Brain microvascular endothelial cell (primary cell): ENCODE measurements around the gene USP9Y.

Experiments
- DNase-seq: peaks from one replicate; pipeline ENCODE4 v3.0.0-alpha.2; 2020
- H3K27ac ChIP-seq: fragments of 250-450 bp; sonication (Bioruptor Pico); 2 replicates; pipeline ENCODE4 v1.5.1; 2020; ENCODE audit warnings: mild to moderate bottlenecking, moderate library complexity
- H3K27me3 ChIP-seq: fragments of 250-450 bp; sonication (Bioruptor Pico); replicated peaks from 2 replicates; pipeline ENCODE4 v1.5.1; 2020; ENCODE audit warnings: mild to moderate bottlenecking
- H3K36me3 ChIP-seq: fragments of 250-450 bp; sonication (Bioruptor Pico); replicated peaks from 2 replicates; pipeline ENCODE4 v1.5.1; 2020; ENCODE audit warnings: mild to moderate bottlenecking
- H3K4me3 ChIP-seq: 2 replicates; pipeline ENCODE4 v1.5.1; 2011; ENCODE audit warnings: low read depth, mild to moderate bottlenecking, control low read depth, low read length, moderate library complexity
- CTCF ChIP-seq: IDR thresholded peaks from 2 replicates; pipeline ENCODE4 v1.5.1; 2011; ENCODE audit warnings: low read depth, mild to moderate bottlenecking, moderate library complexity, low read length, control low read depth, inconsistent platforms; ENCODE audit errors: missing control alignments
- in situ Hi-C: cut with HindIII; loops from 2 replicates; pipeline ENCODE4 v1.10.0; 2017; ENCODE audit warnings: low sequenced_read_pairs, low pct_ligation_motif_present

Gene USP9Y

GRCh38 chrY:12678111-12678510 lies 22.9 kb upstream of the USP9Y start:
- TF ChIP-seq CTCF, result no peak
- Histone ChIP-seq H3K27ac (no peak overlapping the region), H3K27me3 (no peaks in the 10 kb centered on the region), H3K36me3 (no peaks in the 10 kb centered on the region), H3K4me3 (no peak overlapping the region)
- in situ Hi-C loops, result no loop called here
- DNase-seq, result no peak

GRCh38 chrY:12681535-12681934 lies 19.5 kb upstream of the USP9Y start:
- DNase-seq, result no peak
- H3K4me3 ChIP-seq, result no peak overlapping the region
- in situ Hi-C loops, result no loop called here
- no peak for TF ChIP-seq CTCF
- no peaks in the 10 kb centered on the region for H3K27me3 ChIP-seq
- H3K27ac ChIP-seq, result no peak overlapping the region
- no peaks in the 10 kb centered on the region for H3K36me3 ChIP-seq

GRCh38 chrY:12688337-12688736 lies 12.7 kb upstream of the USP9Y start:
- in situ Hi-C loops, result no loop called here
- no peak for DNase-seq
- Histone ChIP-seq H3K27ac (no peak overlapping the region), H3K36me3 (no peaks in the 10 kb centered on the region), H3K27me3 (no peaks in the 10 kb centered on the region), H3K4me3 (no peak overlapping the region)
- no peak for TF ChIP-seq CTCF

GRCh38 chrY:12700087-12700486 lies 944 bp upstream of the USP9Y start:
- in situ Hi-C loops, result no loop called here
- Histone ChIP-seq H3K27me3 (no peaks in the 10 kb centered on the region), H3K27ac (no peak overlapping the region), H3K36me3 (no peaks in the 10 kb centered on the region), H3K4me3 (no peak overlapping the region)
- no peak for DNase-seq
- no peak for TF ChIP-seq CTCF

DNA sequence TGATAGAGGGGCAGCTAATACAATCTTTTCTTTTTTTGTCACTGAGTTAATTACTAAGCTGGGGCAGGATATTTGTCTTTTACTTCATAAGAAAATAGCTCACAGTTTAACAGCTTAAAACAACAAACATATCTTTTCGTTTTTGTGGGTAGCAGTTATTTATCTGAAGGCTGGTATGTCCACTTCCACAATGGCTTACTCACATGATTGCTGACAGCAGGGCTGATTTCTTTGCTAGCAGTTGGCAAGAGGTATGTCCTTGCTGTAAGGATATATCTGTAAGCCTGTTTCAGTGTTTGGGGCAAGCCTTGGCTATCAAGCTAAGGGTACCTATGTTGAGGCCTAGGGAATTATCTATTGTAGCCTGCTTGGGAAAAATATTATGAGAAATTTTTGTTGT lies 1.1 kb downstream of the USP9Y start:
- H3K27me3 ChIP-seq, result no peaks in the 10 kb centered on the region
- DNase-seq, result no peak
- H3K36me3 ChIP-seq, result no peaks in the 10 kb centered on the region
- H3K4me3 ChIP-seq, result no peak overlapping the region
- H3K27ac ChIP-seq, result no peak overlapping the region
- in situ Hi-C loops, result no loop called here
- TF ChIP-seq CTCF, result no peak

- no peak overlapping the region for H3K27ac ChIP-seq
- no peaks in the 10 kb centered on the region for H3K36me3 ChIP-seq
- no peak for DNase-seq
- TF ChIP-seq CTCF, result no peak
- in situ Hi-C loops, result no loop called here
- H3K4me3 ChIP-seq, result no peak overlapping the region
- no peaks in the 10 kb centered on the region for H3K27me3 ChIP-seq
These were observed 9.4 kb downstream of the USP9Y start for GRCh38 chrY:12710460-12710859.
